Measurements from ENCODE around the gene RNLS.

The RNLS gene

DNA sequence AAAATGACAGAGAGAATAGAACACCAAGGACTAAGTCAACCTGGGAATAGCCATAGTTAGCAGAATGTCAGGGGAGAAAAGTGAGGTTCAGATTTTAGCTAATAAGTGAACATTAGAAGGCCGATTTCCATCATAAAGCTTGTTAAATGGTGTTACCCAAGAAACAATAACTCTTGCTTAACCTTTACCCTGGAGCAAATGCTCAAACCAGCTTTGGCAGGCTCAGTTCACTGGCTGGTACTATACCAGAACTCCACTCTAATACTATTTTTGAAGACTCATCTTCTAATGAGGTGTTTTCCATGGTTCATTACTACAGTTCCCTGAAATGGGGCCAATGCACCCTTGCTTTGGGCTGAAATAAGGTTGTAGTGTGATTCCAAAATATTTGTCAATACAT lies 61.3 kb downstream of the RNLS start:
- TF ChIP-seq, protein P1, sequence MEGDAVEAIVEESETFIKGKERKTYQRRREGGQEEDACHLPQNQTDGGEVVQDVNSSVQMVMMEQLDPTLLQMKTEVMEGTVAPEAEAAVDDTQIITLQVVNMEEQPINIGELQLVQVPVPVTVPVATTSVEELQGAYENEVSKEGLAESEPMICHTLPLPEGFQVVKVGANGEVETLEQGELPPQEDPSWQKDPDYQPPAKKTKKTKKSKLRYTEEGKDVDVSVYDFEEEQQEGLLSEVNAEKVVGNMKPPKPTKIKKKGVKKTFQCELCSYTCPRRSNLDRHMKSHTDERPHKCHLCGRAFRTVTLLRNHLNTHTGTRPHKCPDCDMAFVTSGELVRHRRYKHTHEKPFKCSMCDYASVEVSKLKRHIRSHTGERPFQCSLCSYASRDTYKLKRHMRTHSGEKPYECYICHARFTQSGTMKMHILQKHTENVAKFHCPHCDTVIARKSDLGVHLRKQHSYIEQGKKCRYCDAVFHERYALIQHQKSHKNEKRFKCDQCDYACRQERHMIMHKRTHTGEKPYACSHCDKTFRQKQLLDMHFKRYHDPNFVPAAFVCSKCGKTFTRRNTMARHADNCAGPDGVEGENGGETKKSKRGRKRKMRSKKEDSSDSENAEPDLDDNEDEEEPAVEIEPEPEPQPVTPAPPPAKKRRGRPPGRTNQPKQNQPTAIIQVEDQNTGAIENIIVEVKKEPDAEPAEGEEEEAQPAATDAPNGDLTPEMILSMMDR (IDR thresholded peaks at IDR 0.05; ENCODE audit: control insufficient read depth, insufficient read depth, low read depth, low read length, missing control alignments), result no peak
- DNase-seq (ENCODE audit: low read depth), result no peak
- H3K4me3 ChIP-seq (ENCODE audit: control insufficient read depth, low read depth, low read length), result no peak overlapping the region

DNA sequence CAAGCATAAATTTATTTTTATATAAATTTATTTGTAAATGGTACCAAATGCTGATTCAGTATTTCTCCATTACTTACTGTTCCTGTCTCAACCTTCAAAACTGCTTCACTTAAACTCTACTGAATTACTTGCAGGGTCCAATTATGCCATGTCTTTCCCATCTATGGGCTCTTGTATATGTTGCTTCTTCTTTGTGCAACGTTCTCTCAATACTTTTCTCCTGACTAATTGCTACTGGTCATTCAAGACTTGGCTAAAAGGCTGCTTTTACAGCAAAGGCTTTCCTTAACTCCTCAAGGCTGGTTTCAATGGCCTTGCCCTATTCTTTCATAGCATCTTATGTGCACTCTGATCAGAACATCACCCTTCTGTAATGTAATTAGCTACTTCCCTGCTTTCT lies 67.9 kb downstream of the RNLS start:
- H3K4me3 ChIP-seq (ENCODE audit: control insufficient read depth, low read depth, low read length), result no peak overlapping the region
- TF ChIP-seq, protein P1 (IDR thresholded peaks at IDR 0.05; ENCODE audit: control insufficient read depth, insufficient read depth, low read depth, low read length, missing control alignments), result no peak
- no peak for DNase-seq (ENCODE audit: low read depth)

GRCh38 chr10:88512599-88512998 lies 70.5 kb downstream of the RNLS start:
- H3K4me3 ChIP-seq (ENCODE audit: control insufficient read depth, low read depth, low read length), result no peak overlapping the region
- DNase-seq (ENCODE audit: low read depth), result no peak
- TF ChIP-seq, protein P1 (IDR thresholded peaks at IDR 0.05; ENCODE audit: control insufficient read depth, insufficient read depth, low read depth, low read length, missing control alignments), result no peak

GRCh38 chr10:88508796-88509195 lies 74.3 kb downstream of the RNLS start:
- no peak for DNase-seq (ENCODE audit: low read depth)

DNA sequence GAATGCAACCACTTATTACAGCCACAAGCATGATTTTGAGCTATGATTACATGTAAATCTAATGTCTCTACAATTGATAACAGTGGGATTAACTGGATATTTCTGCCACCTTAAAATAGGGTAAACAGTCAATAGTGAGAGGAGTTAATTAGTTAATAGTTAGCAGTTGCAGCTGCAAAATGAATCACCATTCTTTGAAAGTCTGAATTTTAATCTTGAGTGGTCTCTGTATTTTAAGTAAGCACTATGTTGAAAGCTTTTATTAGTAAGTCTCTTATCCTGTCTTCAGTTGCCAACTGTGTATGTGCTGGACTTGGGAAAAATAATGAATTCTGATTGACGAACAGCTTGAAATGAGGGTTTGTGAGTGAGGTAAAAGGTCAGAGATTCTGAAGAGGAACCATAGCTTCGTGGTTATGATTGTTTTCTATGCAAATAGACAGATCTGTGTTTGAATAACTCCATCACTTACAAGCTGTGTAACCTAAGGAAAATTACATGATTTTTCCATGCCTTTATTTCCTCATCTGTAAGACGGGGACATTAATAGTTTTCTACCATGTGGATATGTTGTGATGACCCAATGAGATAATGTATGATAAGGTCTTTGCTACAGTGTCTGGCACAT lies 75.2 kb downstream of the RNLS start:
- no peak overlapping the region for H3K4me3 ChIP-seq (ENCODE audit: control insufficient read depth, low read depth, low read length)
- no peak for DNase-seq (ENCODE audit: low read depth)
- TF ChIP-seq, protein P1 (IDR thresholded peaks at IDR 0.05; ENCODE audit: control insufficient read depth, insufficient read depth, low read depth, low read length, missing control alignments), result no peak

More at GRCh38 chr10:88508796-88509195, 74.3 kb downstream of the RNLS start:
- TF ChIP-seq, protein P1 (IDR thresholded peaks at IDR 0.05; ENCODE audit: control insufficient read depth, insufficient read depth, low read depth, low read length, missing control alignments), result no peak
- H3K4me3 ChIP-seq (ENCODE audit: control insufficient read depth, low read depth, low read length), result no peak overlapping the region

DNA sequence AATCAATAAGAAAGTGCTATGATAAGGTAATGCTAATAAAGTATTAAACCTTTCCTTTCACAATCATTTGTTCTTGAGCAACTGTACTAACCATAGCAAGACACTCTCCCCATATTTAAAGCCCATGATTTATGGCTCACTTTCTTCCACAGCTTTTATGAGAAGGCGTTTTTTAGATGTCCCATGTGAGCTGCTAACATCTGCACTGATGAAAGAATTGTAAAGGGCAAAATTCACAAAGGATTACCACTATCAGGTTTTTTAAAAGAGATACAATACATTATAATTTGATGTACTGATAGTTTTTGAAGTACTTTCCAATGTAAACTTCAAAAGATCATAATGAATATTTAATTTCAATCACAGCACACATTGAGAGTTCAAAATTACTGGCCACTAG lies 75.7 kb downstream of the RNLS start:
- DNase-seq (ENCODE audit: low read depth), result no peak
- TF ChIP-seq, protein P1 (IDR thresholded peaks at IDR 0.05; ENCODE audit: control insufficient read depth, insufficient read depth, low read depth, low read length, missing control alignments), result no peak
- no peak overlapping the region for H3K4me3 ChIP-seq (ENCODE audit: control insufficient read depth, low read depth, low read length)

Data from AG09309 (cell line).